ENCODE data around the gene EID2B. TPM values are rescaled to one million over a fixed set of nuclear protein-coding genes. Genes with fewer than 3 reads are reported as not detected.

Gene EID2B
- total and polyA plus RNA-seq, 2 of the 8 experiments (the other 6 are each of a cell fraction or from before 2014, with no cell fraction given), result 2.1 to 2.4 TPM

Other genes starting within 250 kb of the EID2B start
- not detected in 2 replicates for gene IFNL1, start 236.4 kb downstream of the EID2B start, total RNA-seq (2021; fragmentation: NEBNext Ultra II Directional; extraction: Animal tissue kit (Norgen Biotek cat#: 25700))
- not detected in 2 replicates for gene IFNL1, start 236.4 kb downstream of the EID2B start, polyA plus RNA-seq (2011; rRNA removed)
- gene LRFN1, start 212.0 kb downstream of the EID2B start, total RNA-seq (2021; fragmentation: NEBNext Ultra II Directional; extraction: Animal tissue kit (Norgen Biotek cat#: 25700)), result 6.6 and 7.5 TPM in 2 replicates
- gene LRFN1, start 212.0 kb downstream of the EID2B start, polyA plus RNA-seq (2011; rRNA removed), result 2.4 and 6.1 TPM in 2 replicates
- gene GMFG, start 196.8 kb downstream of the EID2B start, total RNA-seq (2021; fragmentation: NEBNext Ultra II Directional; extraction: Animal tissue kit (Norgen Biotek cat#: 25700)), result not detected in 2 replicates
- 0.24 and 0.26 TPM in 2 replicates for gene GMFG, start 196.8 kb downstream of the EID2B start, polyA plus RNA-seq (2011; rRNA removed)
- gene SAMD4B, start 190.4 kb downstream of the EID2B start, total RNA-seq (2021; fragmentation: NEBNext Ultra II Directional; extraction: Animal tissue kit (Norgen Biotek cat#: 25700)), result 158 and 161 TPM in 2 replicates
- 137 and 189 TPM in 2 replicates for gene SAMD4B, start 190.4 kb downstream of the EID2B start, polyA plus RNA-seq (2011; rRNA removed)
- 31.4 and 33.1 TPM in 2 replicates for gene PAF1, start 141.7 kb downstream of the EID2B start, total RNA-seq (2021; fragmentation: NEBNext Ultra II Directional; extraction: Animal tissue kit (Norgen Biotek cat#: 25700))
- gene PAF1, start 141.7 kb downstream of the EID2B start, polyA plus RNA-seq (2011; rRNA removed), result 58.6 and 67.8 TPM in 2 replicates
- gene MED29, start 141.5 kb downstream of the EID2B start, total RNA-seq (2021; fragmentation: NEBNext Ultra II Directional; extraction: Animal tissue kit (Norgen Biotek cat#: 25700)), result 31.1 and 32.3 TPM in 2 replicates
- 52.5 and 71.4 TPM in 2 replicates for gene MED29, start 141.5 kb downstream of the EID2B start, polyA plus RNA-seq (2011; rRNA removed)
- 10.9 and 12.2 TPM in 2 replicates for gene ZFP36, start 126.0 kb downstream of the EID2B start, total RNA-seq (2021; fragmentation: NEBNext Ultra II Directional; extraction: Animal tissue kit (Norgen Biotek cat#: 25700))
- 4.0 and 7.3 TPM in 2 replicates for gene ZFP36, start 126.0 kb downstream of the EID2B start, polyA plus RNA-seq (2011; rRNA removed)
- 64.0 and 65.7 TPM in 2 replicates for gene PLEKHG2, start 120.2 kb downstream of the EID2B start, total RNA-seq (2021; fragmentation: NEBNext Ultra II Directional; extraction: Animal tissue kit (Norgen Biotek cat#: 25700))
- gene PLEKHG2, start 120.2 kb downstream of the EID2B start, polyA plus RNA-seq (2011; rRNA removed), result 16.9 and 21.8 TPM in 2 replicates
- 2,433 and 2,482 TPM in 2 replicates for gene RPS16, start 96.9 kb downstream of the EID2B start, total RNA-seq (2021; fragmentation: NEBNext Ultra II Directional; extraction: Animal tissue kit (Norgen Biotek cat#: 25700))
- gene RPS16, start 96.9 kb downstream of the EID2B start, polyA plus RNA-seq (2011; rRNA removed), result 7,810 and 9,546 TPM in 2 replicates
- gene SUPT5H, start 87.3 kb downstream of the EID2B start, total RNA-seq (2021; fragmentation: NEBNext Ultra II Directional; extraction: Animal tissue kit (Norgen Biotek cat#: 25700)), result 111 and 118 TPM in 2 replicates
- gene SUPT5H, start 87.3 kb downstream of the EID2B start, polyA plus RNA-seq (2011; rRNA removed), result 77.8 and 110 TPM in 2 replicates
- gene TIMM50, start 52.0 kb downstream of the EID2B start, total RNA-seq (2021; fragmentation: NEBNext Ultra II Directional; extraction: Animal tissue kit (Norgen Biotek cat#: 25700)), result 153 and 155 TPM in 2 replicates
- gene TIMM50, start 52.0 kb downstream of the EID2B start, polyA plus RNA-seq (2011; rRNA removed), result 187 and 217 TPM in 2 replicates
- 11.3 and 12.2 TPM in 2 replicates for gene DLL3, start 33.9 kb downstream of the EID2B start, total RNA-seq (2021; fragmentation: NEBNext Ultra II Directional; extraction: Animal tissue kit (Norgen Biotek cat#: 25700))
- 13.8 and 16.6 TPM in 2 replicates for gene DLL3, start 33.9 kb downstream of the EID2B start, polyA plus RNA-seq (2011; rRNA removed)
- 8.4 and 11.0 TPM in 2 replicates for gene SELENOV, start 17.7 kb downstream of the EID2B start, total RNA-seq (2021; fragmentation: NEBNext Ultra II Directional; extraction: Animal tissue kit (Norgen Biotek cat#: 25700))
- 10.7 and 21.8 TPM in 2 replicates for gene SELENOV, start 17.7 kb downstream of the EID2B start, polyA plus RNA-seq (2011; rRNA removed)
- 29.6 and 29.9 TPM in 2 replicates for gene EID2, start 7.3 kb upstream of the EID2B start, total RNA-seq (2021; fragmentation: NEBNext Ultra II Directional; extraction: Animal tissue kit (Norgen Biotek cat#: 25700))
- gene EID2, start 7.3 kb upstream of the EID2B start, polyA plus RNA-seq (2011; rRNA removed), result 7.6 and 7.8 TPM in 2 replicates
- not detected in 2 replicates for gene LGALS13, start 69.7 kb upstream of the EID2B start, total RNA-seq (2021; fragmentation: NEBNext Ultra II Directional; extraction: Animal tissue kit (Norgen Biotek cat#: 25700))
- not detected in 2 replicates for gene LGALS13, start 69.7 kb upstream of the EID2B start, polyA plus RNA-seq (2011; rRNA removed)
- not detected in 2 replicates for gene LGALS16, start 123.1 kb upstream of the EID2B start, total RNA-seq (2021; fragmentation: NEBNext Ultra II Directional; extraction: Animal tissue kit (Norgen Biotek cat#: 25700))
- gene LGALS16, start 123.1 kb upstream of the EID2B start, polyA plus RNA-seq (2011; rRNA removed), result not detected in 2 replicates
- gene LGALS14, start 171.6 kb upstream of the EID2B start, total RNA-seq (2021; fragmentation: NEBNext Ultra II Directional; extraction: Animal tissue kit (Norgen Biotek cat#: 25700)), result 0.50 and 1.1 TPM in 2 replicates
- gene LGALS14, start 171.6 kb upstream of the EID2B start, polyA plus RNA-seq (2011; rRNA removed), result 0.22 and 0.77 TPM in 2 replicates
- 10.1 and 12.4 TPM in 2 replicates for gene CLC, start 205.2 kb upstream of the EID2B start, total RNA-seq (2021; fragmentation: NEBNext Ultra II Directional; extraction: Animal tissue kit (Norgen Biotek cat#: 25700))
- gene CLC, start 205.2 kb upstream of the EID2B start, polyA plus RNA-seq (2011; rRNA removed), result 4.0 and 6.4 TPM in 2 replicates
- not detected in 2 replicates for gene LEUTX, start 246.0 kb upstream of the EID2B start, total RNA-seq (2021; fragmentation: NEBNext Ultra II Directional; extraction: Animal tissue kit (Norgen Biotek cat#: 25700))
- gene LEUTX, start 246.0 kb upstream of the EID2B start, polyA plus RNA-seq (2011; rRNA removed), result not detected in 2 replicates